ENCODE measurements around the gene CDK6.

DNA sequence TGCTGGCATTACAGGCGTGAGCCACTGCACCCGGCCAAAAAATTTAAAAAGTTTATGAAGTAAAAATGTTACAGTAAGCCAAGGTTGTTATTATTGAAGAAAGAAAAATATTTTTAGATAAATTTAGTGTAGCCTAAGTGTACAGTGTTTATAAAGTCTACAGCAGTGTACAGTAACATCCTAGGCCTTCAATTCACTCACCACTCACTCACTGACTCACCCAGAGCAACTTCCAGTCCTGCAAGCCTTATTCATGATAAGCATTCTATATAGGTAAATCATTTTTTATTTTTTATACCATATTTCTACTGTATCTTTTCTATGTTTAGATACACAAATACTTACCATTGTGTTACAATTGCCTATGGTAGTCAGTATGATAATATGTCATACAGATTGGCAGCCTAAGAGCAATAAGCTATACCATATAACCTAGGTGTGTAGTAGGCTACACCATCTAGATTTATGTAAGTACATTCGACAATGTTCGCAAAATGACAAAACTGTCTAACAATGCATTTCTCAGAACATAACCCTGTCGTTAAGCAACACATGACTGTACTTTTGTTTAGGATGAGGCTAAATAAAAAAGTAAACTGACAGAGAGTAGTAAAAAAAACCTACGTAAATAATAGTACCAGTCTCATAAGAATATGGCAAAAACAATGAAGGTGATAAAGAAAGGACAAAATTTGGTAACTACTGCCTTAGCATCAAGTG lies 168.4 kb downstream of the CDK6 start:
- TF ChIP-seq POLR2A (IDR thresholded peaks at IDR 0.05; ENCODE audit: low read length) (no peak), CTCF (IDR thresholded peaks at IDR 0.05) (no peak), HEYL (CRISPR knock-in tag; IDR thresholded peaks at IDR 0.05) (no peak), ZSCAN20 (CRISPR knock-in tag; IDR thresholded peaks at IDR 0.05) (no peak), E2F6 (IDR thresholded peaks at IDR 0.05; ENCODE audit: borderline replicate concordance, low read depth) (no peak)

Measured in A549 (cell line).